Common myeloid progenitor, CD34-positive (primary cell): Measurements from ENCODE around the gene TM4SF4.

ENCODE experiments used
- CTCF ChIA-PET: fragments of 350-600 bp; sonication (Branson Sonifier 250); formaldehyde crosslinking; loops from one replicate; lab custom pipeline; 2021; ENCODE audit warnings: antibody characterized with exemption; lab: Charles Lee
- POLR2A ChIA-PET: fragments of 350-600 bp; sonication (Branson Sonifier 250); formaldehyde crosslinking; loops from one replicate; lab custom pipeline; 2021; ENCODE audit warnings: antibody characterized with exemption; lab: Charles Lee
- DNase-seq, 3 donors: peaks; one replicate each; pipeline versions ENCODE4 v3.0.0 to v3.0.0-alpha.2; 2013
- H3K27ac ChIP-seq, 2 experiments: 1 replicate in 1 of 2; 2 replicates in 1 of 2; pipeline ENCODE4 v1.7.0; 2013; ENCODE audit warnings: inconsistent platforms in 2 of 2, low read length in 2 of 2, mild to moderate bottlenecking in 2 of 2, low read depth in 1 of 2, moderate library complexity in 1 of 2; ENCODE audit not compliant: severe bottlenecking in 2 of 2, insufficient read depth in 1 of 2, poor library complexity in 1 of 2
- H3K27me3 ChIP-seq, 5 experiments: replicated peaks in 2 of 5; 1 replicate in 3 of 5; 2 replicates in 2 of 5; pipeline versions ENCODE4 v1.6.1 to v1.7.0; 2013; ENCODE audit warnings: low read length in 4 of 5, mild to moderate bottlenecking in 2 of 5, moderate library complexity in 2 of 5, inconsistent platforms in 1 of 5; ENCODE audit not compliant: insufficient read depth in 5 of 5, control insufficient read depth in 4 of 5
- H3K36me3 ChIP-seq, 4 experiments: 1 replicate in 2 of 4; 2 replicates in 2 of 4; pipeline versions ENCODE4 v1.6.1 to v1.7.0; 2013; ENCODE audit warnings: low read length in 3 of 4, control low read depth in 1 of 4, mild to moderate bottlenecking in 1 of 4; ENCODE audit not compliant: control insufficient read depth in 4 of 4, insufficient read depth in 4 of 4
- H3K4me1 ChIP-seq, 4 experiments: 1 replicate in 3 of 4; 2 replicates in 1 of 4; pipeline versions ENCODE4 v1.6.1 to v1.7.1; 2013; ENCODE audit warnings: low read length in 3 of 4, mild to moderate bottlenecking in 3 of 4, control low read depth in 1 of 4, inconsistent platforms in 1 of 4, moderate library complexity in 1 of 4; ENCODE audit not compliant: control insufficient read depth in 4 of 4, insufficient read depth in 4 of 4; ENCODE audit errors: control extremely low read depth in 1 of 4
- H3K4me3 ChIP-seq, 7 experiments: 1 replicate in 4 of 7; 2 replicates in 3 of 7; pipeline versions ENCODE4 v1.5.1 to v1.7.0; 2013; ENCODE audit warnings: mild to moderate bottlenecking in 7 of 7, low read length in 6 of 7, moderate library complexity in 6 of 7, inconsistent platforms in 2 of 7, low read depth in 2 of 7, control low read depth in 1 of 7; ENCODE audit not compliant: insufficient read depth in 4 of 7, control insufficient read depth in 1 of 7; ENCODE audit errors: extremely low read depth in 1 of 7
- H3K9me3 ChIP-seq, 5 experiments: 1 replicate in 4 of 5; 2 replicates in 1 of 5; pipeline versions ENCODE4 v1.6.1 to v1.7.1; 2013; ENCODE audit warnings: low read length in 4 of 5, mild to moderate bottlenecking in 2 of 5, inconsistent platforms in 1 of 5, low read depth in 1 of 5, moderate library complexity in 1 of 5; ENCODE audit not compliant: control insufficient read depth in 4 of 5, insufficient read depth in 2 of 5; ENCODE audit errors: control extremely low read depth in 1 of 5
- WGBS: methylation state at CpG from one replicate; pipeline ENCODE4 v1.1.5; 2013; ENCODE audit not compliant: insufficient coverage; 5-methylcytosine and 5-hydroxymethylcytosine counted together

The TM4SF4 gene

DNA sequence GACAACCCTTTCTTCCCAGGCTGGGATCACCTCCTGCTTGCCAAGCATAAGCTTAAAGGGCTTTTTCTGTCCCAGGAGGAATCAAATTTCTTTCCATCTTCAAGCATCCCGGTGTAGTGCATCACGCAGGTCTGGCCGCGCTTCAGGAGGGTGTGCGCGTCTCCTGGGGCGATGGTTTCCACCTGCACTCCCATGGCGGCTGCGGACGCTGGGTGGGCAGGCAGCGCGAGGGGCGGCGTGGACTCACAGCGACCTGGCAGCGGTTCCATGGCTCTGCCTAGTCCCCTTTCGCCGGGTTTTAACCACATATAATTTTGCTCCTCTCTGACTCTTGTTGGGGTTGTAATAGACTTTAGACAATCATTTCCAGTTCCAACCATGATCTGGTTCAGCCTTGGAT, 10.6 kb upstream of the TM4SF4 start:
- no peak overlapping the region for H3K4me3 ChIP-seq
- 98% methylated on average over 18 of the region's 18 CpGs for WGBS
- H3K9me3 ChIP-seq, result no peaks in the 10 kb centered on the region
- H3K27ac ChIP-seq, result no peak overlapping the region
- no peaks in the 10 kb centered on the region for H3K4me1 ChIP-seq
- H3K36me3 ChIP-seq, result no peaks in the 10 kb centered on the region
- ChIA-PET POLR2A (no interaction called here), CTCF (interaction anchor here (1.2 kb wide), 1 partner anchor 9 kb away, joined by 3 read pairs; no protein-coding TSS in a partner anchor)
- H3K27me3 ChIP-seq, result no peaks in the 10 kb centered on the region
- DNase-seq, result no peak

DNA sequence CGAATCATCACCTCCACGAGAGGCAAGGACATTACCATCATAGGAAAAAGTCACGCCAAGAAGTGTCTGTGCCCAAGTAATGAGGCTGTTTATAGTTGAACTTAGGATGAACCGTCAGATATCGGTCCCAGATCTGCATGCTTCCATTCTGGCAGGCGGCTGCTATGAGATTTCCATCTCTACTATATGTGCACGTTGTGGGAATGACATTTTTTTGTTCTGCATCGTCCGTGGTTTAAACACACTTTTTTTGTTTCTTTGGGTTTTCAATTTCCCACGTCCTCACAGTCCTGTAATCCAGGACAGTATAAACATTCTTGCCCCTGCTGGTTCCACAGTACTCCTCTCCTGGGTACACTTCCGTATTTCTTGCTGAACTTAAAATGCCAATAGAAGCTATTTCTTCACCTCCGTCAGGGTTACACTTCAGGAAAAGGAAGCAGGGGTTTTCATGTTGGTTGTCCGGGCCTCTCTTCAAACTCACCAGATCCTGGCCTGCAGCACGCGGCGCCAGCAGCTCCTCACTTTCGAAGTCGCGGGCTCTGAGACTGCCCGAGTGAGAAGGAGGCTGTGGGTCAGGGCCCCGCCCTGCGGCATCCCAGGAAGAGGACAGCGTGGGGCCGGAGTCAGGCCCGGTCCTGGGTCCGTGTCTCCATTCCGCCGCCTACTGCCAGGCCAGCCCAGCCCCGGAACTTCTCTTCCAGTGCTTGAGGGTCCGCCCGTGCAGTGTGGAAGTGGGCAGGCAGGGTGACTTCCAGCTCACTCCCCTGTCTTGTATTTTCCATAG, 9.8 kb upstream of the TM4SF4 start:
- ChIA-PET POLR2A (no interaction called here), CTCF (interaction anchor here (1.1 kb wide), 1 partner anchor 18 kb away, joined by 3 read pairs; no protein-coding TSS in a partner anchor)
- Histone ChIP-seq H3K27ac (no peak overlapping the region), H3K4me1 (no peaks in the 10 kb centered on the region), H3K27me3 (no peaks in the 10 kb centered on the region), H3K4me3 (no peak overlapping the region), H3K36me3 (no peaks in the 10 kb centered on the region), H3K9me3 (no peaks in the 10 kb centered on the region)
- WGBS, result 93% methylated on average over 30 of the region's 31 CpGs
- no peak for DNase-seq

DNA sequence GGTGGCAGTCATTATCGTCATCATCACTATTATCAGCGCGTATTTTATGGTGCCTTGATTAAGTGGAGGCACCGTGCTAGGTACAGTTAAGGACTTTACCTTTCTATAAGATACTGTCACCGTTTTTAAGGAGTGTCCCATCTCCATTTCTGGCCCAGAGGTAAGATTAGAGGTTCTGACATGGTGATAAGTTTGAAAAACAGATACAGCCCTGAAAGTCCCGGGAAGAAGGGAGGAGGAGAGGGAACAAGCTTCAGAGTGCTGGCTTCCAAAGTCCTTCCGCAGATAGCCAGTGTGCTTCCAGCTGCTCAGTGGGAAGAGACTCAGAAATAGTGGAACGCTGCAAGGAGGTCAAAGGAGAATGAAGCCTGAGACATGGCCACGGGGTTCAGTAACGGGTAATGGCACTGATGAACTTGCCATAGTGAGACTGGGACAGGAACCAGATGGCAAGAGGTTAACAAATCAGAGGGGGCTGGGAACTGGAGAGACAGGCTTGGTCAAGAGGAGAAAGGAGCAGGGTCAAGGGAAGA, 9.1 kb upstream of the TM4SF4 start:
- Histone ChIP-seq H3K4me1 (no peaks in the 10 kb centered on the region), H3K9me3 (no peaks in the 10 kb centered on the region), H3K4me3 (no peak overlapping the region), H3K27ac (no peak overlapping the region), H3K36me3 (no peaks in the 10 kb centered on the region), H3K27me3 (no peaks in the 10 kb centered on the region)
- CTCF ChIA-PET, result interaction anchor here (1.1 to 1.5 kb wide), 2 partner anchors 18 to 25 kb away, joined by 3 to 4 read pairs; no protein-coding TSS in a partner anchor
- POLR2A ChIA-PET, result no interaction called here
- DNase-seq, result no peak
- 90% methylated on average over 8 of the region's 10 CpGs for WGBS

DNA sequence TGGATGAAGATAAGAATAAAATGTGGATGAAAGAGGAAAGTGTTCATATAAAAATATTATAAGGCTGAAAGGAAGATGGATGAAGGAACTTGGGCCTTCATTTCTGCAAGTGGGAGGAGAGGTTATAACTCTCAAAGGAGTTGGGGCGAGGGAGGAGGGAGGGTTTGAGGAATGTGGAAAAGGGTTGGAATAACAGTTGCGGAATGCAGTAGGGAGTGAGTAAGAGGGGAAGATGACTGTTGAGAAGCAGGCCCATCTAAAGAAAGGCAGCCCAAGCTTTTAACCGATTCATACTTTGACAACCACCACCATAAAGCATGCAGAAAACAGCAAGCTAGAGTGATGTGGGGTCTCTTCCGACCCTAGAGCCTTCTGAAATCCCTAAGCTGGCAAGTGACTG, 8.3 kb upstream of the TM4SF4 start:
- POLR2A ChIA-PET, result no interaction called here
- CTCF ChIA-PET, result interaction anchor here (1.5 kb wide), 1 partner anchor 25 kb away, joined by 4 read pairs; no protein-coding TSS in a partner anchor

DNA sequence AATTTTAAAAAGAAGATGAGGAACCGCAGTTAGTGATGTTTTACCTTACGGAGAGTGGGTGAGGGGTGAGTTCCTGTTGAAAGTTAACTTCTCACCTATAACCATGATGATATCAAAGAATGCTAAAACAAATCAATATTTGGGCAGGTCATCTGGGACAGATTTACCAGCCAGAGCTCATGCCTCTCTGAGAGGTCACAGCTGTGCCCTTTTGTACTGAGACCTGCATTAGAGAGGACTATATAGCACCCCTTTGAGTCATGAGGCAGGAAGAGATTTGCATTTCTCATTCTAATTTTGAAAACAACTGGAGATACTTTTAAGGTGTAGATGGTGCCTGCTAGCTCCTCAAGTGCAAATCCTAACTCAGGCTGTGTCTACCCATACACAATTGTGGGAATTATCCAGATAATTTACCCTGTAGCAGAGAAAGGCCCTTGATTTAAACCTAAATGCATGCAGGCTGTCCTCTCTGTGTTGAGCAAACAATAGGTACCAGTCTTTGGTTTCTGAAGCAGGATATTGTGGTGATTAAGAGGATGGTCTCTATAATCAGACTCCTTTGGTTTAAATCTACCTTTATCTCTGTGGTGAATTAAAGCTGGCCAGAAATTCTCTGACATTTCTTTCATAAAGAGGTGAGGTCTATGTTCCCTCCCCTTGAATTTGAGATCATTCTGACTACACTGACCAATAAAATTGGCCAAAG, 5.8 kb upstream of the TM4SF4 start:
- no peak for DNase-seq
- no CpG with 5 or more reads among the region's 2 CpGs for WGBS
- POLR2A ChIA-PET, result no interaction called here
- Histone ChIP-seq H3K4me3 (no peak overlapping the region), H3K9me3 (no peaks in the 10 kb centered on the region), H3K27me3 (no peaks in the 10 kb centered on the region), H3K4me1 (peaks cover 0 to 12% (median 2%) of the 10 kb centered on the region in 4 experiments), H3K36me3 (no peaks in the 10 kb centered on the region), H3K27ac (no peak overlapping the region)
- CTCF ChIA-PET, result interaction anchor here (1.2 to 1.8 kb wide), 2 partner anchors 8 to 10 kb away, joined by 3 to 5 read pairs; no protein-coding TSS in a partner anchor

More for the DNA sequence above, 8.3 kb upstream of the TM4SF4 start:
- WGBS, result 100% methylated on average over 2 of the region's 4 CpGs
- Histone ChIP-seq H3K27me3 (no peaks in the 10 kb centered on the region), H3K4me3 (no peak overlapping the region), H3K4me1 (no peaks in the 10 kb centered on the region), H3K36me3 (no peaks in the 10 kb centered on the region), H3K27ac (no peak overlapping the region), H3K9me3 (no peaks in the 10 kb centered on the region)
- DNase-seq, result no peak

DNA sequence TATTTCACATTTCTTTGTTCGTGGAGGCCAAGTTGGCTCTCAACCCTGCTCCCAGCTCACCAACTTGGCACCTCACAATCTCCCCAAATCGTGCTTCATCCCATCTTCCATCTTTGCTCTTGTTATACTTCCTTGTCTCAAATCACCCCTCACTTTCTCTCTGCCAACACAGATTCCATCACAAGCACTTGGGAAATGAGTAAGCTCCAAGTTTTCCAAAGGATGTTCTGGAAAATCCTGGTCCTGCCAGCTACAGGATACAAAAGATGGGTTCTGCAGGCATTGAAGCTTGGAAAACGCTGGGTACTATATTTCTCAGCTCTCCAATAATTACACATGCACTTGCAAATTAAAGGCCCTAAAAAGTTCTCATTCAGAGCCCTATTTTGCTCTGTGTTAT, 4.1 kb upstream of the TM4SF4 start:
- Histone ChIP-seq H3K27me3 (no peaks in the 10 kb centered on the region), H3K36me3 (no peaks in the 10 kb centered on the region), H3K9me3 (no peaks in the 10 kb centered on the region), H3K27ac (no peak overlapping the region), H3K4me1 (peaks cover 0 to 12% (median 2%) of the 10 kb centered on the region in 4 experiments), H3K4me3 (no peak overlapping the region)
- ChIA-PET CTCF (interaction anchor here (0.9 to 1.7 kb wide), 4 partner anchors 9 to 119 kb away, joined by 3 to 9 read pairs (median 4); no protein-coding TSS in a partner anchor), POLR2A (no interaction called here)
- DNase-seq, result no peak
- WGBS, result 100% methylated on average over 2 of the region's 3 CpGs
